ENCODE measurements around the gene HILPDA.

GRCh38 chr7:128458956-128459355 lies 3.3 kb downstream of the HILPDA start:
- TF ChIP-seq CTCF (conservative IDR thresholded peaks at IDR 0.05; ENCODE audit: low read length): no peak
- TF ChIP-seq EZH2phosphoT487 (IDR thresholded peaks at IDR 0.05; ENCODE audit: borderline replicate concordance): no peak

Measured in Loucy (cell line).